ENCODE measurements around the gene WDR62. TPM values are rescaled to one million over a fixed set of nuclear protein-coding genes. Genes with fewer than 3 reads are reported as not detected.

WDR62 gene
- total RNA-seq, 2 donors from 2014 or later, result 0.26 to 0.33 TPM

DNA sequence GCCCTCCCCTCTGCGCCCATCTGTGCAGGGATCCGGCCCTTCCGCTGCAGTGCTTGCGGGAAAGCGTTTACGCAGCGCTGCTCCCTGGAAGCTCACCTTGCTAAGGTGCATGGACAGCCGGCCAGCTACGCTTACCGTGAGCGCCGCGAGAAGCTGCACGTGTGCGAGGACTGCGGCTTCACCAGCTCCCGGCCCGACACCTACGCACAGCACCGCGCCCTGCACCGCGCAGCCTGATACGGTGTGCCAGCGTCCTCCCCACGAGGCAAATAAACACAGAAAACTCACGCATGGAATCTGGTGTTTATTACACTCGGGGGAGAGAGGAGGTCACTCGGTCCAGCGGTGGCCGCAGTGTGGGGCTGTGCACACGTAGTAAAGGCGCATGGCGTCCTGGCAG lies 58.7 kb downstream of the WDR62 start:
- no peak overlapping the region for H3K27ac ChIP-seq

DNA sequence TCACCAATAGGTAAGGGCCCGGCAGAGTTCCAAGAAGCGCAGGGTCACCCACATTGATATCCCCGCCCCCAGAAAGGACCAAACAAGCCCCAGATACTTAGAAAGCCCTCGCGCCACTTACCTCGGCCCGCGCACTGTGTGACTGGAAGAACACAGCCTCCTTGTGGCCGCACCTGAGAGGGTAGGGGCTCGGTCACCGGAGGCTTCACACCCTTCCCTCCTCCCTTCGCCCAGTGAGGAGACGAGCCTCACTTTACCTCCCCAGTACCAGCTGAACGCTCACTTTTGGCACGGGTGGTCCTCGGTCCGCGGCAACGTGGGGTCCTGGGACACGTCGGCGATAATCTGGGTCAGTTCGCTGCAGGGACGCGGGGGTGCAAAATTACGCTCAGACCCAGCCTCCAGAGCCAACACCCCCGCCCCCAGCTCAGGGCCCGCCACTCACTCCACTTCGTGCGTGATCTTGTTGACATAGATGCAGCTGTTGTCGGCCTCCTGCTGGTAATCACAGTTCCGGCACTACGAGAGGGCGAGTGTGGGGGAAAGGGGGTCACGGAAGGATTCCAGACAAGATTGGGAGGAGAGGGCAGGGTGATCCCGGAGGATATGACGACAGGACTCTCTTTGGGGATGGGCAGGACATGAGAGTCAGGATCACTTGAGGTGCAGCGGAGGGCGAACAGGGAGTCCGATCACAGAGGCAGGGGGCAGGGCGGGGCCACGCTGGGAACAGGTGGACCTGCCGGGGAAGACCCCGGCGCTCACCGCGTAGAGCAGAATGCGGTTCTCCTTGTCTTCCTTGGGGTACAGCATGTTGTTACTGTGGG lies 59.4 kb downstream of the WDR62 start:
- Histone ChIP-seq H3K27ac (peak overlapping the region; percentile 76 to 92 (median 80)), H3K4me1 (peaks cover 20% of the 10 kb centered on the region), H3K36me3 (replicated peaks in 1 of 2; ENCODE audit: insufficient read depth in 1 of 2, low read depth in 2 of 2) (no peaks in the 10 kb centered on the region), H3K9me3 (no peaks in the 10 kb centered on the region), H3K27me3 (no peaks in the 10 kb centered on the region), H3K4me3 (peak overlapping the region; percentile 44 to 77)
- peak in 2 of 7 experiments; percentile 12 to 16 for TF ChIP-seq CTCF (IDR thresholded peaks at IDR 0.05)
- no peak for TF ChIP-seq POLR2A (IDR thresholded peaks at IDR 0.05)
- 7% methylated on average over 17 to 48 of the region's 48 CpGs for WGBS, 2 donors
- DNase-seq, result peak; percentile 16 to 35 (median 26)
- intact Hi-C loops (cut with DNase I), result no loop called here
- no peak for ATAC-seq

More for the DNA sequence above, 58.7 kb downstream of the WDR62 start:
- WGBS, 2 donors, result 81 to 83% methylated on average over 33 to 34 of the region's 34 CpGs
- ATAC-seq (no peak), DNase-seq (no peak)
- Histone ChIP-seq H3K27me3 (no peaks in the 10 kb centered on the region), H3K4me3 (no peak overlapping the region), H3K9me3 (no peaks in the 10 kb centered on the region), H3K36me3 (replicated peaks in 1 of 2; ENCODE audit: insufficient read depth in 1 of 2, low read depth in 2 of 2) (no peaks in the 10 kb centered on the region), H3K4me1 (peaks cover 20% of the 10 kb centered on the region)
- intact Hi-C loops (cut with DNase I), result no loop called here
- TF ChIP-seq CTCF (IDR thresholded peaks at IDR 0.05) (no peak), POLR2A (IDR thresholded peaks at IDR 0.05) (no peak)

DNA sequence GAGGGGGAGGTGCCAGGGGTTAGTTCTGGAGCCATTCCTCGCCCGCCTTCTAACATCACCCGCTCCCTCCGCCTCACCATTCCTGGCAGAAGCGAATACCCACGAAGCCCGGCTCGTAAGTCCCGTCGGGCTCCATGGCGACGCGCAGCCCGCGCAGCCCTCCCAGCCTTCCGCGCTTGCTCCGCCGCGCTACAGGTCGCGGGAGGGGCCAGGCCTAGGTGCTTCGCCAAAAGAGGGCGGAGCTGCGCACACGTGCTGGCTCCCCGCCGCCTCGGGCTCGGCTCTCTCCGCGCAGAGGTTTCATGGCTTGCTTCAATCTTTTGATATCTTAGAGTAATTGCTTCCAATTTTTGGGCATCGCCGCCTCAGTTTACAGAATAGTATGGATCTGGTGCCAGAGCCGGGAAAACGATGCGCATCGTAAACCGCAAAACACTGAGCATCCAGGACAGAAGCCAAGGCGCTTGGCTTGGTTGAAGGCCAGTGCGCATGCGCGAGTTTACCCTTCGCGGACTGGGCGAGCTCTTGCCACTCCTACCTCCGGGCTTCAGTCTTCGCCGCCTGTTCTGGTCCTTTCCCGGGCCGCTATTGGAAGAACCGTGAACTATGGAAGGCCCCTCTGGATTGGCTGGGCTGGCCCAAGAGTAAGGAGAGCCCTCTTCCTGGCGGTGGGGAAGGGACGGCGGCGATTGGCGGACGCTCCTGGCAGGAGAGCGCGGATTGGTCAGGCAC lies 60.2 kb downstream of the WDR62 start, which contains the start of gene POLR2I:
Gene POLR2I (minus strand): TSS at position 155 of the 732 bp plus-strand sequence. CDS start 19 bp downstream, at position 136.
- 0 to 1% methylated on average over 11 to 60 of the region's 60 CpGs for WGBS, 2 donors
- no peaks in the 10 kb centered on the region for H3K36me3 ChIP-seq (replicated peaks in 1 of 2; ENCODE audit: insufficient read depth in 1 of 2, low read depth in 2 of 2)
- intact Hi-C loops (cut with DNase I), result no loop called here

More for the DNA sequence above, 60.2 kb downstream of the WDR62 start, which contains the start of gene POLR2I:
- no peaks in the 10 kb centered on the region for H3K27me3 ChIP-seq
- peak within 1 kb of the TSS; percentile 46 to 77 for H3K4me3 ChIP-seq
- no peaks in the 10 kb centered on the region for H3K9me3 ChIP-seq
- H3K27ac ChIP-seq, result peak within 1 kb of the TSS; percentile 76 to 92 (median 80)
- ATAC-seq (peak; percentile 93), DNase-seq (peak; percentile 98 to 100 (median 99))
- TF ChIP-seq POLR2A (IDR thresholded peaks at IDR 0.05), result peak in 2 of 3 donors; percentile 74 to 77
- TF ChIP-seq CTCF (IDR thresholded peaks at IDR 0.05), result peak in 1 of 7 experiments; percentile 4
- H3K4me1 ChIP-seq, result peaks cover 20% of the 10 kb centered on the region
